Mammary epithelial cell (primary cell): Measurements from ENCODE around the gene KRT86.

Experiments used
- CTCF ChIP-seq, 2 donors: IDR thresholded peaks in 1 of 2; conservative IDR thresholded peaks in 1 of 2; 2 replicates each; pipeline ENCODE4 v1.5.1; 2011 to 2012; ENCODE audit warnings: inconsistent platforms in 2 of 2, low read length in 2 of 2, mild to moderate bottlenecking in 2 of 2, control low read depth in 1 of 2, low read depth in 1 of 2; ENCODE audit not compliant: insufficient read depth in 1 of 2; ENCODE audit errors: extremely low read depth in 1 of 2
- EZH2 ChIP-seq: IDR thresholded peaks from 2 replicates; pipeline ENCODE4 v1.6.1; 2012; ENCODE audit warnings: low read length, inconsistent platforms, borderline replicate concordance

DNA sequence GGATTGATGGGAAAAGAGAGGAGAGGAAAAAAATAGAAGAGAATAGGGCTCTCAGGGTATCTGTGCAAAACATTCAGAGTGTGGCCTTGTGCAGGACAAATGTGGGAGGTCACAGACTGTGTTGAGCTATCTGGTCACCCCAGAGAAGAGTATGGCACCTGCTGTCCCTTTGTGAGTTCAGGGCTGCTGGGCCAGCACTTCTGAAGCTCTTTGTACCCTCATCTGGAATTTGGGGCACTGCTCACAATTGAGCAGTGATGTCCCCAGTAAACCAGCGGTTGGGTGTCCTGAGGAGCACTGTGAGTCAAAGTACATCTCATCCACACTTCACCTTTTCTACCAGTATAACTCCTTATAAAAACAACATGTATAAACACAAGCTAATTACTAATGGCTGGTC lies 19.5 kb downstream of the KRT86 start:
- no peak for TF ChIP-seq CTCF (conservative IDR thresholded peaks at IDR 0.05 in 1 of 2, IDR thresholded peaks at IDR 0.05 in 1 of 2; ENCODE audit: extremely low read depth in 1 of 2, insufficient read depth in 1 of 2, low read depth in 1 of 2, low read length in 2 of 2)
- no peak for TF ChIP-seq EZH2
